Neural crest cell (in vitro differentiated cells): ENCODE results near the gene DOCK1. TPM values are rescaled to one million over a fixed set of nuclear protein-coding genes. Genes with fewer than 3 reads are reported as not detected.

Source experiments
- DNase-seq: peaks from one replicate; pipeline ENCODE4 v3.0.0; 2021; ENCODE audit warnings: low read depth, mixed read lengths, low spot score
- H3K27ac Mint-ChIP-seq: one replicate; pipeline ENCODE4 v1.8.0; 2021; ENCODE audit warnings: mild to moderate bottlenecking, mixed read lengths; ENCODE audit not compliant: unreplicated experiment
- H3K27me3 Mint-ChIP-seq: 2 replicates; pipeline ENCODE4 v1.8.0; 2021; ENCODE audit warnings: low read depth, mild to moderate bottlenecking, mixed read lengths
- H3K36me3 Mint-ChIP-seq: 2 replicates; pipeline ENCODE4 v1.8.0; 2021; ENCODE audit warnings: low read depth, mild to moderate bottlenecking, mixed read lengths
- H3K4me1 Mint-ChIP-seq: 2 replicates; pipeline ENCODE4 v1.8.0; 2021; ENCODE audit warnings: mixed read lengths
- H3K4me3 Mint-ChIP-seq: one replicate; pipeline ENCODE4 v1.8.0; 2021; ENCODE audit warnings: mild to moderate bottlenecking, mixed read lengths
- H3K9me3 Mint-ChIP-seq: 2 replicates; pipeline ENCODE4 v1.8.0; 2021; ENCODE audit warnings: mixed read lengths
- CTCF ChIP-seq: fragments of 200-600 bp; sonication (generic); conservative IDR thresholded peaks from 2 replicates; pipeline ENCODE4 v1.5.0; 2021; ENCODE audit warnings: antibody characterized with exemption, mild to moderate bottlenecking
- total RNA-seq: library from RNA; stranded (reverse); gene quantifications from 2 replicates; pipeline ENCODE4 v1.2.1, GENCODE V29; 2021

Gene DOCK1
- total RNA-seq, 1 donor from 2014 or later: 55.8 TPM

GRCh38 chr10:127157506-127158200 lies 252.4 kb downstream of the DOCK1 start:
- Mint-ChIP-seq H3K4me3 (no peak overlapping the region), H3K36me3 (no peaks in the 10 kb centered on the region), H3K27me3 (no peaks in the 10 kb centered on the region), H3K27ac (no peak overlapping the region), H3K9me3 (no peaks in the 10 kb centered on the region), H3K4me1 (peaks cover 21% of the 10 kb centered on the region)
- no peak for DNase-seq
- TF ChIP-seq CTCF: no peak

GRCh38 chr10:127158662-127159061 lies 253.4 kb downstream of the DOCK1 start:
- Mint-ChIP-seq H3K36me3 (no peaks in the 10 kb centered on the region), H3K27me3 (no peaks in the 10 kb centered on the region), H3K27ac (no peak overlapping the region), H3K4me3 (no peak overlapping the region), H3K4me1 (peaks cover 28% of the 10 kb centered on the region), H3K9me3 (no peaks in the 10 kb centered on the region)
- DNase-seq: no peak
- no peak for TF ChIP-seq CTCF

GRCh38 chr10:127159648-127160245 lies 254.5 kb downstream of the DOCK1 start:
- no peaks in the 10 kb centered on the region for H3K27me3 Mint-ChIP-seq
- H3K4me3 Mint-ChIP-seq: no peak overlapping the region
- peaks cover 30% of the 10 kb centered on the region for H3K4me1 Mint-ChIP-seq
- H3K27ac Mint-ChIP-seq: no peak overlapping the region
- TF ChIP-seq CTCF: no peak
- no peak for DNase-seq
- H3K36me3 Mint-ChIP-seq: no peaks in the 10 kb centered on the region
- H3K9me3 Mint-ChIP-seq: no peaks in the 10 kb centered on the region

- Mint-ChIP-seq H3K4me1 (peaks cover 30% of the 10 kb centered on the region), H3K27me3 (no peaks in the 10 kb centered on the region), H3K27ac (no peak overlapping the region), H3K9me3 (no peaks in the 10 kb centered on the region), H3K4me3 (no peak overlapping the region), H3K36me3 (no peaks in the 10 kb centered on the region)
- TF ChIP-seq CTCF: no peak
- no peak for DNase-seq
These were observed 256.3 kb downstream of the DOCK1 start for GRCh38 chr10:127161482-127161881.

GRCh38 chr10:127162841-127163240 lies 257.6 kb downstream of the DOCK1 start:
- H3K9me3 Mint-ChIP-seq: no peaks in the 10 kb centered on the region
- H3K4me1 Mint-ChIP-seq: peaks cover 19% of the 10 kb centered on the region
- no peak for TF ChIP-seq CTCF

More at GRCh38 chr10:127162841-127163240, 257.6 kb downstream of the DOCK1 start:
- H3K4me3 Mint-ChIP-seq: no peak overlapping the region
- no peak overlapping the region for H3K27ac Mint-ChIP-seq
- no peaks in the 10 kb centered on the region for H3K36me3 Mint-ChIP-seq
- no peaks in the 10 kb centered on the region for H3K27me3 Mint-ChIP-seq
- no peak for DNase-seq
